ENCODE results near the gene UCHL5. TPM values are rescaled to one million over a fixed set of nuclear protein-coding genes. Genes with fewer than 3 reads are reported as not detected.
"Not testable (repeated sequence)": the region's sequence is repeated elsewhere in the genome, so short reads cannot be mapped to it uniquely, and the experiment has no call there.

UCHL5 gene
- polyA plus RNA-seq, 4 donors: 41.2 to 51.2 (median 49.4) TPM

- no peak for DNase-seq (ENCODE audit: low read depth in 4 of 4, low spot score in 3 of 4)
Observed at GRCh38 chr1:193066606-193067005, 7.4 kb upstream of the UCHL5 start.

GRCh38 chr1:193065954-193066353 is 6.8 kb upstream of the UCHL5 start:
- DNase-seq (ENCODE audit: low read depth in 4 of 4, low spot score in 3 of 4): no peak

- DNase-seq (ENCODE audit: low read depth in 4 of 4, low spot score in 3 of 4): no peak
Observed at GRCh38 chr1:193062698-193063463, 3.7 kb upstream of the UCHL5 start.

- no peak for DNase-seq (ENCODE audit: low read depth in 4 of 4, low spot score in 3 of 4)
Observed at GRCh38 chr1:193060938-193061337, 1.8 kb upstream of the UCHL5 start.

GRCh38 chr1:193060406-193060805 is 1.2 kb upstream of the UCHL5 start:
- peak in 2 of 4 donors; percentile 0 to 8 for DNase-seq (ENCODE audit: low read depth in 4 of 4, low spot score in 3 of 4)

GRCh38 chr1:193060115-193060403 is 899 bp upstream of the UCHL5 start:
- DNase-seq (ENCODE audit: low read depth in 4 of 4, low spot score in 3 of 4): peak in 1 of 4 donors; percentile 7

- peak; percentile 25 to 40 (median 30) for DNase-seq (ENCODE audit: low read depth in 4 of 4, low spot score in 3 of 4)
Observed at GRCh38 chr1:193058529-193059281, 455 bp downstream of the UCHL5 start.

GRCh38 chr1:193054169-193054675 is 4.9 kb downstream of the UCHL5 start:
- no peak for DNase-seq (ENCODE audit: low read depth in 4 of 4, low spot score in 3 of 4)

GRCh38 chr1:193048913-193049312 is 10.2 kb downstream of the UCHL5 start:
- DNase-seq (ENCODE audit: low read depth in 4 of 4, low spot score in 3 of 4): not testable (repeated sequence)

GRCh38 chr1:193042766-193043691 is 16.1 kb downstream of the UCHL5 start:
- DNase-seq (ENCODE audit: low read depth in 4 of 4, low spot score in 3 of 4): no peak

- DNase-seq (ENCODE audit: low read depth in 4 of 4, low spot score in 3 of 4): no peak
Observed at GRCh38 chr1:193040011-193040410, 19.1 kb downstream of the UCHL5 start.

GRCh38 chr1:193036337-193037047 is 22.7 kb downstream of the UCHL5 start:
- no peak for DNase-seq (ENCODE audit: low read depth in 4 of 4, low spot score in 3 of 4)

- no peak for DNase-seq (ENCODE audit: low read depth in 4 of 4, low spot score in 3 of 4)
Observed at GRCh38 chr1:193033610-193034009, 25.6 kb downstream of the UCHL5 start.

GRCh38 chr1:193032643-193033427 is 26.3 kb downstream of the UCHL5 start:
- not testable (repeated sequence) for DNase-seq (ENCODE audit: low read depth in 4 of 4, low spot score in 3 of 4)

GRCh38 chr1:193031431-193031830 is 27.7 kb downstream of the UCHL5 start:
- no peak for DNase-seq (ENCODE audit: low read depth in 4 of 4, low spot score in 3 of 4)

GRCh38 chr1:193030280-193030679 is 28.9 kb downstream of the UCHL5 start:
- DNase-seq (ENCODE audit: low read depth in 4 of 4, low spot score in 3 of 4): no peak

GRCh38 chr1:193025218-193025617 is 33.9 kb downstream of the UCHL5 start:
- no peak for DNase-seq (ENCODE audit: low read depth in 4 of 4, low spot score in 3 of 4)

- peak; percentile 21 to 36 (median 28) for DNase-seq (ENCODE audit: low read depth in 4 of 4, low spot score in 3 of 4)
Observed at GRCh38 chr1:193019442-193020026, 39.6 kb downstream of the UCHL5 start.

- DNase-seq (ENCODE audit: low read depth in 4 of 4, low spot score in 3 of 4): no peak
Observed at GRCh38 chr1:193016788-193017187, 42.4 kb downstream of the UCHL5 start.
